GM12878 (cell line): ENCODE results near the gene PRKN. TPM values are rescaled to one million over a fixed set of nuclear protein-coding genes. Genes with fewer than 3 reads are reported as not detected.

ENCODE experiments used
- ATAC-seq: fragments of 200-7000 bp; cut with Tn5 transposase; 3 replicates; pipeline ENCODE4 v1.9.1; 2020; ENCODE audit warnings: mild to moderate bottlenecking, moderate library complexity
- BruUV-seq: library from RNA; stranded (reverse); fragments of 400-500 nt; replicated peaks from 2 replicates; lab custom pipeline; 2021; lab: Mats Ljungman, UMichigan
- CTCF ChIA-PET: fragments of 300-600 bp; sonication (Branson Sonifier 250); formaldehyde crosslinking; extraction: SDS; loops from one replicate; lab custom pipeline; 2021; ENCODE audit warnings: inconsistent platforms; lab: Yijun Ruan, JAX
- POLR2A ChIA-PET: fragments of 350-600 bp; formaldehyde crosslinking; extraction: SDS; loops from one replicate; lab custom pipeline; 2021; ENCODE audit warnings: inconsistent platforms; lab: Charles Lee
- RAD21 ChIA-PET: fragments of 300-600 bp; sonication (Branson Sonifier 250); formaldehyde crosslinking; loops from one replicate; lab custom pipeline; 2023; ENCODE audit warnings: antibody characterized with exemption; ENCODE audit not compliant: unreplicated experiment; lab: Charles Lee
- SMC1A ChIA-PET: fragments of 300-600 bp; sonication (Branson Sonifier 250); formaldehyde crosslinking; loops from one replicate; lab custom pipeline; 2023; ENCODE audit not compliant: unreplicated experiment, uncharacterized antibody; lab: Charles Lee
- DNase-seq: peaks from one replicate; pipeline ENCODE4 v3.0.0-alpha.2; 2011; ENCODE audit warnings: low read depth, low spot score
- FAIRE-seq: peaks from 3 replicates; lab custom pipeline; 2011; peaks lifted over from hg19 to GRCh38; lab: Jason Lieb, UNC
- H2AFZ ChIP-seq: 2 replicates; pipeline ENCODE4 v1.6.0; 2011; ENCODE audit warnings: low read depth, low read length, control low read depth; ENCODE audit not compliant: control insufficient read depth
- H3K27ac ChIP-seq: 2 replicates; pipeline ENCODE4 v1.5.1; 2011; ENCODE audit warnings: control low read depth; ENCODE audit not compliant: control insufficient read depth, insufficient read depth
- H3K27me3 ChIP-seq, 2 experiments: replicated peaks in 1 of 2; 2 replicates each; pipeline versions ENCODE4 v1.6.0 to v1.6.1; 2011; ENCODE audit warnings: low read length in 1 of 2; ENCODE audit not compliant: control insufficient read depth in 2 of 2, insufficient read depth in 2 of 2
- H3K36me3 ChIP-seq, 2 experiments: 2 replicates each; pipeline ENCODE4 v1.5.1; 2011; ENCODE audit warnings: low read length in 1 of 2; ENCODE audit not compliant: control insufficient read depth in 2 of 2, insufficient read depth in 2 of 2
- H3K4me1 ChIP-seq: 2 replicates; pipeline ENCODE4 v1.6.1; 2011; ENCODE audit warnings: mild to moderate bottlenecking, low read length, moderate library complexity, mixed read lengths; ENCODE audit not compliant: control insufficient read depth, insufficient read depth
- H3K4me2 ChIP-seq: 2 replicates; pipeline ENCODE4 v1.6.0; 2011; ENCODE audit warnings: control low read depth; ENCODE audit not compliant: control insufficient read depth, insufficient read depth
- H3K4me3 ChIP-seq: fragments of 200-600 bp; sonication (generic); 2 replicates; pipeline ENCODE4 v1.5.1; 2016
- H3K79me2 ChIP-seq: 2 replicates; pipeline ENCODE4 v1.6.0; 2011; ENCODE audit warnings: low read length; ENCODE audit not compliant: control insufficient read depth, insufficient read depth
- H3K9ac ChIP-seq: 2 replicates; pipeline ENCODE4 v1.8.0; 2011; ENCODE audit warnings: low read length, control low read depth, mixed read lengths; ENCODE audit not compliant: control insufficient read depth, insufficient read depth
- H3K9me3 ChIP-seq: replicated peaks from 3 replicates; pipeline ENCODE4 v1.5.1; 2011; ENCODE audit warnings: mild to moderate bottlenecking, low read length; ENCODE audit not compliant: control insufficient read depth, insufficient read depth
- H4K20me1 ChIP-seq: 2 replicates; pipeline ENCODE4 v1.6.0; 2011; ENCODE audit not compliant: control insufficient read depth, insufficient read depth
- CHD2 ChIP-seq: IDR thresholded peaks from 2 replicates; pipeline ENCODE4 v1.6.1; 2011; ENCODE audit warnings: low read depth, low read length, improper control_type of control experiment, borderline replicate concordance
- GATAD2B ChIP-seq: fragments of 450-650 bp; conservative IDR thresholded peaks from 2 replicates; pipeline ENCODE4 v1.6.1; 2017; ENCODE audit warnings: low read depth, mild to moderate bottlenecking, moderate library complexity
- LARP7 ChIP-seq: fragments of 450-650 bp; IDR thresholded peaks from 2 replicates; pipeline ENCODE4 v1.6.1; 2017; ENCODE audit warnings: mild to moderate bottlenecking
- MTA2 ChIP-seq: fragments of 450-650 bp; IDR thresholded peaks from 2 replicates; pipeline ENCODE4 v1.6.1; 2016; ENCODE audit warnings: low read depth, mild to moderate bottlenecking, moderate library complexity
- NFYA ChIP-seq: IDR thresholded peaks from 2 replicates; pipeline ENCODE4 v1.6.1; 2011; ENCODE audit warnings: low read depth, mild to moderate bottlenecking, low read length, improper control_type of control experiment, borderline replicate concordance
- SMAD5 ChIP-seq: IDR thresholded peaks from 2 replicates; pipeline ENCODE4 v1.6.1; 2016; ENCODE audit warnings: antibody characterized with exemption, low read depth
- SREBF2 ChIP-seq: IDR thresholded peaks from 2 replicates; pipeline ENCODE4 v1.6.1; 2012; ENCODE audit warnings: mild to moderate bottlenecking, low read length
- TARDBP ChIP-seq: IDR thresholded peaks from 2 replicates; pipeline ENCODE4 v1.6.1; 2016; ENCODE audit warnings: borderline replicate concordance
- ZNF217 ChIP-seq: fragments of 450-650 bp; IDR thresholded peaks from 2 replicates; pipeline ENCODE4 v1.6.1; 2017; ENCODE audit warnings: antibody characterized with exemption, mild to moderate bottlenecking
- ZSCAN29 ChIP-seq: fragments of 450-650 bp; IDR thresholded peaks from 2 replicates; pipeline ENCODE4 v1.6.1; 2017; ENCODE audit warnings: mild to moderate bottlenecking, moderate library complexity
- WGBS: methylation state at CpG from one replicate; pipeline ENCODE4 v1.1.6; 2016; ENCODE audit warnings: low lambda C conversion rate; ENCODE audit not compliant: insufficient replicate concordance, insufficient coverage; ENCODE audit errors: missing lambda C conversion rate; 5-methylcytosine and 5-hydroxymethylcytosine counted together
- in situ Hi-C: fragments of 300-500 bp; cut with MboI; formaldehyde crosslinking; loops from 9 replicates; pipeline ENCODE4 v1.14.3; 2018; ENCODE audit warnings: mixed read lengths
- intact Hi-C: fragments of 100-400 bp; cut with micrococcal nuclease; formaldehyde crosslinking; loops from one replicate; pipeline ENCODE4 v1.14.2; 2022; ENCODE audit not compliant: unreplicated experiment
- polyA plus RNA-seq, 11 experiments: library from polyadenylated mRNA; depleted of rRNA in 4 of 11; unstranded in 6 of 11; stranded (reverse) in 5 of 11; fragments of >200 nt; fragmentation: Nextera tagmentation in 4 of 11; fragmentation: Illumina TruSeq in 1 of 11; extraction: Ambion mirVana in 4 of 11; extraction: Trizol in 1 of 11; gene quantifications; 1 replicate in 1 of 11; 2 replicates in 10 of 11; pipeline versions ENCODE4 v1.2.1 to v1.2.3, GENCODE V29; 2011 to 2016; ENCODE audit warnings: inconsistent platforms in 2 of 11, missing spikeins in 2 of 11, low read depth in 1 of 11
- total RNA-seq, 4 experiments: library from RNA; depleted of rRNA in 3 of 4; stranded (reverse); fragments of >200 nt in 3 of 4; fragmentation: Illumina TruSeq in 1 of 4; extraction: Trizol in 1 of 4; gene quantifications; 2 replicates each; pipeline versions ENCODE4 v1.2.1 to v1.2.3, GENCODE V29; 2013 to 2021
- TF ChIP-seq, protein P1 (sequence below): IDR thresholded peaks from 2 replicates; pipeline ENCODE4 v1.6.1; 2011; ENCODE audit warnings: mild to moderate bottlenecking, low read depth, low read length, moderate library complexity; ENCODE audit not compliant: insufficient replicate concordance
- TF ChIP-seq, protein P2 (sequence below): fragments of 450-650 bp; IDR thresholded peaks from 2 replicates; pipeline ENCODE4 v1.6.1; 2017; ENCODE audit warnings: mild to moderate bottlenecking, moderate library complexity
- TF ChIP-seq, protein P3 (sequence below): fragments of 450-650 bp; IDR thresholded peaks from 2 replicates; pipeline ENCODE4 v1.6.1; 2016; ENCODE audit warnings: mild to moderate bottlenecking

Gene PRKN
- total and polyA plus RNA-seq, 10 of the 15 experiments (the other 5 are each of a cell fraction or from before 2014, with no cell fraction given): 0.06 to 0.09 TPM; not detected in 8

DNA sequence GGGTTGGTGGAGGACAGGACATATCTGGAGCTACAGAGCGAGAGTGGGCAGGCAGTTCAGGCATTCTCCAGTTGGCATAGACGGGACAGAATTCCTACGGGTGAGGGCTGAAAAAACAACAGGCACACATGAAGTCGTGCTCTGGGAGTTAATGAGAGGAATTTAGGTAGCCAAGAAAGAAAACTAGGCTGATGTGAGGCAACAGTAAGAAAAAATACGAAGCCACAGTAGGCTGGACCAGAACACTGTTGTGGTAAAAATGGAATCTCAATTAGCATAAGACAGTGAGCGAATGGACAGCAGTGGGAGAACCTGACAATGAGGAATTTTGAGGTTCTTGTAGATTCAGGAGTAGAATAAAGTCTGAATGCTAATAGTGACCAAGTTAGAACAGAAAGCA is 965.6 kb downstream of the PRKN start:
- FAIRE-seq: no peak
- CTCF ChIA-PET: no interaction called here
- Histone ChIP-seq H2AFZ (no peak overlapping the region), H3K4me1 (no peaks in the 10 kb centered on the region), H3K27ac (no peak overlapping the region), H3K4me3 (no peak overlapping the region), H4K20me1 (no peaks in the 10 kb centered on the region), H3K9me3 (no peaks in the 10 kb centered on the region), H3K9ac (no peak overlapping the region), H3K79me2 (no peaks in the 10 kb centered on the region), H3K27me3 (no peaks in the 10 kb centered on the region)
- SMC1A ChIA-PET: interaction anchor here (0.7 kb wide), 1 partner anchor 118 kb away, joined by 3 read pairs; no protein-coding TSS in a partner anchor
- ATAC-seq: no peak
- no TSS peak for BruUV-seq
- no peak for DNase-seq
- intact Hi-C loops: no loop called here
- WGBS: 0% methylated on average over 6 of the region's 6 CpGs
- TF ChIP-seq ZSCAN29 (no peak), MTA2 (no peak), CHD2 (no peak)
- TF ChIP-seq, protein P1, sequence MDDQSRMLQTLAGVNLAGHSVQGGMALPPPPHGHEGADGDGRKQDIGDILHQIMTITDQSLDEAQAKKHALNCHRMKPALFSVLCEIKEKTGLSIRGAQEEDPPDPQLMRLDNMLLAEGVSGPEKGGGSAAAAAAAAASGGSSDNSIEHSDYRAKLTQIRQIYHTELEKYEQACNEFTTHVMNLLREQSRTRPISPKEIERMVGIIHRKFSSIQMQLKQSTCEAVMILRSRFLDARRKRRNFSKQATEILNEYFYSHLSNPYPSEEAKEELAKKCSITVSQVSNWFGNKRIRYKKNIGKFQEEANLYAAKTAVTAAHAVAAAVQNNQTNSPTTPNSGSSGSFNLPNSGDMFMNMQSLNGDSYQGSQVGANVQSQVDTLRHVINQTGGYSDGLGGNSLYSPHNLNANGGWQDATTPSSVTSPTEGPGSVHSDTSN: no peak
- TF ChIP-seq, all 136 proteins: peak for 0
- ChIA-PET RAD21 (no interaction called here), POLR2A (no interaction called here)
- in situ Hi-C loops: no loop called here
- Histone ChIP-seq H3K4me2 (no peak overlapping the region), H3K36me3 (no peaks in the 10 kb centered on the region)

DNA sequence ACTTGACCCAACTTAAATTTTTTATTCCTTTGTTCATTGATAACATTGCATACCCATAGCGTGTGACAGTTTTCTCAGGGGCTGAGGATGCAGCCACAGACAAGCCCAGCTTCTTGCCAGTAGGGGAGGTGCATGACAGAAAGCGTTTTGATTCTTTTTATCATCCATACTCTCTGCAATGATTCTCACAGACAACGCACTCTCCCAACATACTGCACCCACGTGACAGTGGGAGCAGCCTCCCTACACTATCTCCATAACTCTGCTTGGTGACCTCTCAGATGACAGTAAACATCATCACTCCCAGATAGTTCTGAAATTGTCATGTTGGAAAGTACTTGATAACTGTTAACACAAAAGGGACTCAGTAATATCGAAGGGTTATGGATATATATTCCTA is 972.5 kb downstream of the PRKN start:
- no peak for DNase-seq
- Histone ChIP-seq H3K4me1 (no peaks in the 10 kb centered on the region), H3K9ac (no peak overlapping the region), H3K79me2 (no peaks in the 10 kb centered on the region), H3K27ac (no peak overlapping the region), H4K20me1 (no peaks in the 10 kb centered on the region), H3K9me3 (no peaks in the 10 kb centered on the region), H3K4me2 (no peak overlapping the region), H3K36me3 (no peaks in the 10 kb centered on the region), H3K27me3 (no peaks in the 10 kb centered on the region), H2AFZ (no peak overlapping the region), H3K4me3 (no peak overlapping the region)
- ChIA-PET RAD21 (no interaction called here), SMC1A (no interaction called here), POLR2A (no interaction called here), CTCF (no interaction called here)
- intact Hi-C loops (no loop called here), in situ Hi-C loops (no loop called here)
- BruUV-seq: no TSS peak
- no peak for ATAC-seq
- 20% methylated on average over 5 of the region's 5 CpGs for WGBS
- FAIRE-seq: no peak
- TF ChIP-seq, protein P2, sequence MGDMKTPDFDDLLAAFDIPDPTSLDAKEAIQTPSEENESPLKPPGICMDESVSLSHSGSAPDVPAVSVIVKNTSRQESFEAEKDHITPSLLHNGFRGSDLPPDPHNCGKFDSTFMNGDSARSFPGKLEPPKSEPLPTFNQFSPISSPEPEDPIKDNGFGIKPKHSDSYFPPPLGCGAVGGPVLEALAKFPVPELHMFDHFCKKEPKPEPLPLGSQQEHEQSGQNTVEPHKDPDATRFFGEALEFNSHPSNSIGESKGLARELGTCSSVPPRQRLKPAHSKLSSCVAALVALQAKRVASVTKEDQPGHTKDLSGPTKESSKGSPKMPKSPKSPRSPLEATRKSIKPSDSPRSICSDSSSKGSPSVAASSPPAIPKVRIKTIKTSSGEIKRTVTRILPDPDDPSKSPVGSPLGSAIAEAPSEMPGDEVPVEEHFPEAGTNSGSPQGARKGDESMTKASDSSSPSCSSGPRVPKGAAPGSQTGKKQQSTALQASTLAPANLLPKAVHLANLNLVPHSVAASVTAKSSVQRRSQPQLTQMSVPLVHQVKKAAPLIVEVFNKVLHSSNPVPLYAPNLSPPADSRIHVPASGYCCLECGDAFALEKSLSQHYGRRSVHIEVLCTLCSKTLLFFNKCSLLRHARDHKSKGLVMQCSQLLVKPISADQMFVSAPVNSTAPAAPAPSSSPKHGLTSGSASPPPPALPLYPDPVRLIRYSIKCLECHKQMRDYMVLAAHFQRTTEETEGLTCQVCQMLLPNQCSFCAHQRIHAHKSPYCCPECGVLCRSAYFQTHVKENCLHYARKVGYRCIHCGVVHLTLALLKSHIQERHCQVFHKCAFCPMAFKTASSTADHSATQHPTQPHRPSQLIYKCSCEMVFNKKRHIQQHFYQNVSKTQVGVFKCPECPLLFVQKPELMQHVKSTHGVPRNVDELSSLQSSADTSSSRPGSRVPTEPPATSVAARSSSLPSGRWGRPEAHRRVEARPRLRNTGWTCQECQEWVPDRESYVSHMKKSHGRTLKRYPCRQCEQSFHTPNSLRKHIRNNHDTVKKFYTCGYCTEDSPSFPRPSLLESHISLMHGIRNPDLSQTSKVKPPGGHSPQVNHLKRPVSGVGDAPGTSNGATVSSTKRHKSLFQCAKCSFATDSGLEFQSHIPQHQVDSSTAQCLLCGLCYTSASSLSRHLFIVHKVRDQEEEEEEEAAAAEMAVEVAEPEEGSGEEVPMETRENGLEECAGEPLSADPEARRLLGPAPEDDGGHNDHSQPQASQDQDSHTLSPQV: no peak
- TF ChIP-seq GATAD2B: no peak
- TF ChIP-seq NFYA: no peak
- TF ChIP-seq, protein P3, sequence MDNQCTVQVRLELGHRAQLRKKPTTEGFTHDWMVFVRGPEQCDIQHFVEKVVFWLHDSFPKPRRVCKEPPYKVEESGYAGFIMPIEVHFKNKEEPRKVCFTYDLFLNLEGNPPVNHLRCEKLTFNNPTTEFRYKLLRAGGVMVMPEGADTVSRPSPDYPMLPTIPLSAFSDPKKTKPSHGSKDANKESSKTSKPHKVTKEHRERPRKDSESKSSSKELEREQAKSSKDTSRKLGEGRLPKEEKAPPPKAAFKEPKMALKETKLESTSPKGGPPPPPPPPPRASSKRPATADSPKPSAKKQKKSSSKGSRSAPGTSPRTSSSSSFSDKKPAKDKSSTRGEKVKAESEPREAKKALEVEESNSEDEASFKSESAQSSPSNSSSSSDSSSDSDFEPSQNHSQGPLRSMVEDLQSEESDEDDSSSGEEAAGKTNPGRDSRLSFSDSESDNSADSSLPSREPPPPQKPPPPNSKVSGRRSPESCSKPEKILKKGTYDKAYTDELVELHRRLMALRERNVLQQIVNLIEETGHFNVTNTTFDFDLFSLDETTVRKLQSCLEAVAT: no peak
- TF ChIP-seq TARDBP: no peak
- no peak for TF ChIP-seq LARP7
- TF ChIP-seq ZNF217: no peak
- TF ChIP-seq SMAD5: no peak
- TF ChIP-seq SREBF2: no peak
